Epithelial cell of proximal tubule (primary cell): ENCODE results near the gene DMRT2. TPM values are rescaled to one million over a fixed set of nuclear protein-coding genes. Genes with fewer than 3 reads are reported as not detected.

Source experiments
- DNase-seq: peaks from one replicate; pipeline ENCODE4 v3.0.0-alpha.2; 2011; ENCODE audit warnings: low read depth
- H3K4me3 ChIP-seq: 2 replicates; pipeline ENCODE4 v1.5.1; 2011; ENCODE audit warnings: low read depth, mild to moderate bottlenecking, low read length
- CTCF ChIP-seq: conservative IDR thresholded peaks from 2 replicates; pipeline ENCODE4 v1.5.1; 2012; ENCODE audit warnings: low read depth, mild to moderate bottlenecking, low read length
- total RNA-seq: library from RNA; depleted of rRNA; stranded (reverse); fragments of >200 nt; gene quantifications from 2 replicates; pipeline ENCODE4 v1.2.3, GENCODE V29; 2015

Gene DMRT2
- total RNA-seq, 1 donor from 2014 or later: 0.35 TPM

- no peak overlapping the region for H3K4me3 ChIP-seq
- TF ChIP-seq CTCF: no peak
- DNase-seq: no peak
These were observed 23.9 kb upstream of the DMRT2 start for GRCh38 chr9:1026219-1026618.

- no peak overlapping the region for H3K4me3 ChIP-seq
- TF ChIP-seq CTCF: no peak
- no peak for DNase-seq
These were observed 21.5 kb upstream of the DMRT2 start for GRCh38 chr9:1028501-1029190.

- no peak for DNase-seq
- no peak for TF ChIP-seq CTCF
- no peak overlapping the region for H3K4me3 ChIP-seq
These were observed 18.1 kb upstream of the DMRT2 start for GRCh38 chr9:1031951-1032601.

GRCh38 chr9:1034271-1034670, 15.9 kb upstream of the DMRT2 start:
- H3K4me3 ChIP-seq: no peak overlapping the region
- no peak for DNase-seq
- no peak for TF ChIP-seq CTCF

GRCh38 chr9:1039589-1039988, 10.6 kb upstream of the DMRT2 start:
- TF ChIP-seq CTCF: no peak
- no peak for DNase-seq
- H3K4me3 ChIP-seq: no peak overlapping the region

GRCh38 chr9:1042466-1042865, 7.7 kb upstream of the DMRT2 start:
- TF ChIP-seq CTCF: no peak
- DNase-seq: no peak
- H3K4me3 ChIP-seq: no peak overlapping the region

GRCh38 chr9:1044643-1045042, 5.5 kb upstream of the DMRT2 start:
- no peak for DNase-seq
- H3K4me3 ChIP-seq: no peak overlapping the region
- no peak for TF ChIP-seq CTCF
